Caco-2 (cell line): Measurements from ENCODE around the gene PHACTR2. TPM values are rescaled to one million over a fixed set of nuclear protein-coding genes. Genes with fewer than 3 reads are reported as not detected.

Experiments
- BruUV-seq: library from RNA; stranded (reverse); fragments of 400-500 nt; replicated peaks from 2 replicates; lab custom pipeline; 2021; lab: Mats Ljungman, UMichigan
- CTCF ChIA-PET: fragments of 300-600 bp; sonication (Branson Sonifier 250); formaldehyde crosslinking; loops from one replicate; lab custom pipeline; 2022; ENCODE audit warnings: antibody characterized with exemption; lab: Charles Lee
- POLR2A ChIA-PET: fragments of 300-600 bp; sonication (Branson Sonifier 250); formaldehyde crosslinking; loops from one replicate; lab custom pipeline; 2022; ENCODE audit warnings: antibody characterized with exemption; lab: Charles Lee
- DNase-seq, 2 experiments: peaks; one replicate each; pipeline versions ENCODE4 v3.0.0 to v3.0.0-alpha.2; 2020 to 2022
- H3K27me3 ChIP-seq: replicated peaks from 2 replicates; pipeline ENCODE4 v1.6.0; 2011; ENCODE audit warnings: low read length; ENCODE audit not compliant: control insufficient read depth, insufficient read depth
- H3K36me3 ChIP-seq: 2 replicates; pipeline ENCODE4 v1.5.1; 2011; ENCODE audit warnings: low read length; ENCODE audit not compliant: control insufficient read depth, insufficient read depth
- H3K4me1 ChIP-seq: fragments of 250-450 bp; sonication (Bioruptor Pico); 2 replicates; pipeline ENCODE4 v1.5.1; 2020; ENCODE audit warnings: mild to moderate bottlenecking
- H3K4me3 ChIP-seq: 2 replicates; pipeline ENCODE4 v1.5.1; 2011; ENCODE audit warnings: low read depth, mild to moderate bottlenecking, control low read depth, low read length
- H3K9me3 ChIP-seq: fragments of 250-450 bp; sonication (Bioruptor Pico); 2 replicates; pipeline ENCODE4 v1.5.1; 2020; ENCODE audit warnings: mild to moderate bottlenecking, moderate library complexity
- H3K27ac Mint-ChIP-seq: one replicate; pipeline ENCODE4 v1.8.0; 2022; ENCODE audit warnings: mixed read lengths; ENCODE audit not compliant: unreplicated experiment
- H3K27me3 Mint-ChIP-seq: one replicate; pipeline ENCODE4 v1.8.0; 2022; ENCODE audit warnings: mixed read lengths; ENCODE audit not compliant: insufficient read depth, unreplicated experiment
- H3K36me3 Mint-ChIP-seq: one replicate; pipeline ENCODE4 v1.8.0; 2022; ENCODE audit warnings: mild to moderate bottlenecking, mixed read lengths; ENCODE audit not compliant: insufficient read depth, unreplicated experiment
- H3K4me1 Mint-ChIP-seq: one replicate; pipeline ENCODE4 v1.8.0; 2022; ENCODE audit warnings: low read depth, mixed read lengths; ENCODE audit not compliant: unreplicated experiment
- H3K4me3 Mint-ChIP-seq: one replicate; pipeline ENCODE4 v1.8.0; 2022; ENCODE audit warnings: mild to moderate bottlenecking, moderate library complexity, mixed read lengths; ENCODE audit not compliant: unreplicated experiment
- H3K9me3 Mint-ChIP-seq: one replicate; pipeline ENCODE4 v1.8.0; 2022; ENCODE audit warnings: mixed read lengths; ENCODE audit not compliant: unreplicated experiment
- intact Hi-C: fragments of 100-400 bp; cut with micrococcal nuclease; formaldehyde crosslinking; loops from one replicate; pipeline ENCODE4 v1.10.0; 2022; ENCODE audit not compliant: unreplicated experiment
- total RNA-seq: library from RNA; stranded (reverse); gene quantifications from 2 replicates; pipeline ENCODE4 v1.2.3, GENCODE V29; 2022
- TF ChIP-seq, protein P1 (sequence below), 2 experiments: fragments of 200-600 bp in 1 of 2; IDR thresholded peaks; 1 replicate in 1 of 2; 2 replicates in 1 of 2; pipeline versions ENCODE4 v1.5.1 to v1.8.0; 2011 to 2022; ENCODE audit warnings: antibody characterized with exemption in 1 of 2, control low read depth in 1 of 2, inconsistent platforms in 1 of 2, low read depth in 1 of 2, low read length in 1 of 2, mild to moderate bottlenecking in 1 of 2, moderate library complexity in 1 of 2; ENCODE audit not compliant: insufficient read depth in 1 of 2, severe bottlenecking in 1 of 2, unreplicated experiment in 1 of 2

The PHACTR2 gene
- total RNA-seq, 1 experiment from 2014 or later, result 100 TPM

- DNase-seq, result no peak
- Mint-ChIP-seq H3K27me3 (no peaks in the 10 kb centered on the region), H3K4me1 (peaks cover 11% of the 10 kb centered on the region), H3K4me3 (no peak overlapping the region), H3K36me3 (peaks cover 34% of the 10 kb centered on the region), H3K27ac (no peak overlapping the region), H3K9me3 (no peaks in the 10 kb centered on the region)
- intact Hi-C loops, result no loop called here
- TF ChIP-seq, protein P1, sequence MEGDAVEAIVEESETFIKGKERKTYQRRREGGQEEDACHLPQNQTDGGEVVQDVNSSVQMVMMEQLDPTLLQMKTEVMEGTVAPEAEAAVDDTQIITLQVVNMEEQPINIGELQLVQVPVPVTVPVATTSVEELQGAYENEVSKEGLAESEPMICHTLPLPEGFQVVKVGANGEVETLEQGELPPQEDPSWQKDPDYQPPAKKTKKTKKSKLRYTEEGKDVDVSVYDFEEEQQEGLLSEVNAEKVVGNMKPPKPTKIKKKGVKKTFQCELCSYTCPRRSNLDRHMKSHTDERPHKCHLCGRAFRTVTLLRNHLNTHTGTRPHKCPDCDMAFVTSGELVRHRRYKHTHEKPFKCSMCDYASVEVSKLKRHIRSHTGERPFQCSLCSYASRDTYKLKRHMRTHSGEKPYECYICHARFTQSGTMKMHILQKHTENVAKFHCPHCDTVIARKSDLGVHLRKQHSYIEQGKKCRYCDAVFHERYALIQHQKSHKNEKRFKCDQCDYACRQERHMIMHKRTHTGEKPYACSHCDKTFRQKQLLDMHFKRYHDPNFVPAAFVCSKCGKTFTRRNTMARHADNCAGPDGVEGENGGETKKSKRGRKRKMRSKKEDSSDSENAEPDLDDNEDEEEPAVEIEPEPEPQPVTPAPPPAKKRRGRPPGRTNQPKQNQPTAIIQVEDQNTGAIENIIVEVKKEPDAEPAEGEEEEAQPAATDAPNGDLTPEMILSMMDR (IDR thresholded peaks at IDR 0.05; ENCODE audit: insufficient read depth in 1 of 2, low read depth in 1 of 2, low read length in 1 of 2, severe bottlenecking in 1 of 2, unreplicated experiment in 1 of 2), result no peak
- ChIA-PET POLR2A (no interaction called here), CTCF (no interaction called here)
- no TSS peak for BruUV-seq
- Histone ChIP-seq H3K36me3 (peaks cover 1% of the 10 kb centered on the region; the same call in 1 of the 2 replicates), H3K4me3 (no peak overlapping the region), H3K9me3 (no peaks in the 10 kb centered on the region), H3K4me1 (no peaks in the 10 kb centered on the region), H3K27me3 (no peaks in the 10 kb centered on the region)
Measured at GRCh38 chr6:143727035-143727434, 49.3 kb downstream of the PHACTR2 start.

- no peaks in the 10 kb centered on the region for H3K36me3 ChIP-seq
- Mint-ChIP-seq H3K4me1 (peaks cover 29% of the 10 kb centered on the region), H3K27me3 (no peaks in the 10 kb centered on the region), H3K27ac (no peak overlapping the region), H3K4me3 (no peak overlapping the region), H3K9me3 (no peaks in the 10 kb centered on the region), H3K36me3 (peaks cover 4% of the 10 kb centered on the region)
- H3K4me3 ChIP-seq, result no peak overlapping the region
- no peaks in the 10 kb centered on the region for H3K9me3 ChIP-seq
- H3K4me1 ChIP-seq, result peaks cover 8% of the 10 kb centered on the region; the same call in 1 of the 2 replicates
- intact Hi-C loops, result no loop called here
- BruUV-seq, result no TSS peak
- POLR2A ChIA-PET, result no interaction called here
- TF ChIP-seq, protein P1 (IDR thresholded peaks at IDR 0.05; ENCODE audit: insufficient read depth in 1 of 2, low read depth in 1 of 2, low read length in 1 of 2, severe bottlenecking in 1 of 2, unreplicated experiment in 1 of 2), result no peak
- no peaks in the 10 kb centered on the region for H3K27me3 ChIP-seq
- no peak for DNase-seq
- CTCF ChIA-PET, result no interaction called here
Measured at GRCh38 chr6:143731789-143732188, 54.0 kb downstream of the PHACTR2 start.

DNA sequence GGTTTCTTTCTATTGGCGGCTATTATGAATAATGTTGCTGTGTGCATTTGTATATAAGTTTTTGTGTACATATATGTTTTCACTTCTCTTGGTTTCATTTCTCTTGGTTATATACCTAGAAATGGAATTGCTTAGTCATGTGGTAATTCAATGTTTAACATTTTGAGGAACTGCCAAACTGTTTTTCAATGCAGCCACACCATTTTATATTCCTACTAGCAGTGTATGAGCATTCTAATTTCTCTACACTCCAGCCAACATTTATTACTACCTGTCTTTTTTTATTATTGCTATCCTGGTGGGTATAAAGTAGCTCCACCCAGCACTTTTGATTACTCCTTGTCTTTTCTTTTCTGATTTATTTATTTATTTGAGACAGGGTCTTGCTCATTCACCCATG, 54.8 kb downstream of the PHACTR2 start:
- ChIA-PET POLR2A (no interaction called here), CTCF (no interaction called here)
- Histone ChIP-seq H3K36me3 (no peaks in the 10 kb centered on the region), H3K4me3 (no peak overlapping the region), H3K27me3 (no peaks in the 10 kb centered on the region), H3K9me3 (no peaks in the 10 kb centered on the region), H3K4me1 (peaks cover 8% of the 10 kb centered on the region; the same call in 1 of the 2 replicates)
- Mint-ChIP-seq H3K36me3 (peaks cover 4% of the 10 kb centered on the region), H3K9me3 (no peaks in the 10 kb centered on the region), H3K4me1 (peaks cover 23% of the 10 kb centered on the region), H3K27me3 (no peaks in the 10 kb centered on the region), H3K4me3 (no peak overlapping the region), H3K27ac (no peak overlapping the region)
- no TSS peak for BruUV-seq
- no peak for DNase-seq
- TF ChIP-seq, protein P1 (IDR thresholded peaks at IDR 0.05; ENCODE audit: insufficient read depth in 1 of 2, low read depth in 1 of 2, low read length in 1 of 2, severe bottlenecking in 1 of 2, unreplicated experiment in 1 of 2), result no peak
- intact Hi-C loops, result no loop called here
